Inflammatory macrophage treated with lipopolysaccharide for 4 hours (primary cell): ENCODE data around the gene FGD4.

Experiments used
- DNase-seq: peaks from one replicate; pipeline ENCODE4 v3.0.0-alpha.2; 2020

The FGD4 gene

DNA sequence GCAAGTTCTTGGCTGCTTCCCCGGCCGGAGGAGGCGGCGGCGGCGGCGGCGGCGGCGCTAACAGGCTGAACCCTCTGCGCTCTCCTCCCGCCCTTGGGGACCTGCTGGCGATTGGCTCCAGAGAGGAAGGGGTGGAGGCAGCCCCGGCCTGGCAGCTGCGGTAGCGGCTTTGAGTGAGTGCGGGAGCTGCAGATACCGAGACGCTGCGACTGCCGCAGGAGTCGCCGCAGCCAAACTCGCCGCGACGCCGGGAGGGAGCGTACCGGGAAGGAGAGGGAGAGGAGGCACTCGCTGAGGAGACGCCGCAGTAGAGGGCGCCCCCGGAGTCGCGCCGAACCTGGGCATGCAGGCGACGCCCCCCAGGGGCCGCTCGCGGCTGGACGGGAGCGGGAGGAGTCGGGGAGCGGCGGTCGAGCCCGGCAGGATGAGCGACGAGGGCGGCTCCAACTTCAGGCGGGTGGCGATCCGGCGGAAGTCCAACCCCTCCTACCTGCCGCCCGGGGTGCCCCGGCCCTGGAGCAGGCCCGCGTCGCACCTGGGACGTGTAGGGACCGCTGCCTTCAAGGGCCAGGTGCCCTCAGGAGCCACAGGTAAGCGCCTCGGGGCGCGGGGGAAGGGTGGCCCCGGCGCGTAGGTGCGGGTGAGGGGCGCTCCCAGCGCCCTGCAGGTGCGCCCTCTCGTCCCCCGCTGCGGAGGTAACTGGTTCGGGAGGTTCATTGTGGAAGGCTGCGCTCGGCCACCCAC is at the start of gene FGD4:
Gene FGD4, plus strand, starts transcription at position 189 of the 744 bp plus-strand sequence.
- peak; percentile 84 for DNase-seq

DNA sequence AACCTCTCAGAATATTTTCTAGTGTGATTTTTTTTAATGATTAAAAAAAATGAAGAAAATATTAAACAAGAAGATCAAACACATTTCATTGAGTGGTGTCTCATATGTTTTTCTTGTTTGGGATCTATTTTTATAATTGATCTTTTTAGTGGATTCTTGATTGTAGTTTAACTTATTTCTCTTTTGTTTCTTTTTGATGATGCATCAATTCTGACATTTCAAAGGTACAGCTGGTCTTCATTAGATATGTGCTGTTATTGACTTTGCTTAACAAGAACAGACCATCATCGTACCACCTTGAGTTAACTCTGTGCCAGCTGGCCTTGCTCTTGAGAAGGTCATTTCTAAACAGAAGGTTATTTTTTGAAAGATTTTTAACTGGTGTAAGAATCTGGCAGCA is 45.8 kb upstream of the FGD4 start:
- no peak for DNase-seq

DNA sequence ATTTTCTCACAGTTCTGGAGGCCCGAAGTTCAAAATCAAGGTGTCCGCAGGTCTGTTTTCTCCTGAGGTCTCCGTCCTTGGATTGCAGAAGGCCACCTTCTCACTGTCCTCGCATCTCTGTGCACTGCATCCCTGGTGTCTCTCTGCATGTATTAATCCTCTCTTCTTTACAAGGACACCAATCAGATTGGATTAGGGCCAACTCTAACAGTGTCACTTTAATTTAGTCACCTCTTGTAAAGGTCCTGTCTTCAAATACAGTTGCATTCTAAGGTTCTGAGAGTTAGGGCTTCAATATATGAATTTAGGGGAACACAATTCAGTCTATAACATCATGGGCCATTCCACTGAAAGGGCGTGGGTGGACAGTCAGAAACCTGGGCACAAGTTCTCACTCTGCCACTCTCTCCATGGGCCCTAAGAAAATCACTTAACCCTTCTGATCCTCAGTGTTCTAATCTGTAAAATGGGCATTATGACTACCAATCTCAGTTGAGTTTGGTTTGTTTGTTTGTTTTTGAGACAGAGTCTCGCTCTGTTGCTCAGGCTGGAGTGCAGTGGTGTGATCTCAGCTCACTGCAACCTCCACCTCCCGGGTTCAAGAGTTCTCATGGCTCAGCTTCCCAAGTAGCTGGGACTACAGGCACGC is 41.6 kb upstream of the FGD4 start:
- DNase-seq: no peak

DNA sequence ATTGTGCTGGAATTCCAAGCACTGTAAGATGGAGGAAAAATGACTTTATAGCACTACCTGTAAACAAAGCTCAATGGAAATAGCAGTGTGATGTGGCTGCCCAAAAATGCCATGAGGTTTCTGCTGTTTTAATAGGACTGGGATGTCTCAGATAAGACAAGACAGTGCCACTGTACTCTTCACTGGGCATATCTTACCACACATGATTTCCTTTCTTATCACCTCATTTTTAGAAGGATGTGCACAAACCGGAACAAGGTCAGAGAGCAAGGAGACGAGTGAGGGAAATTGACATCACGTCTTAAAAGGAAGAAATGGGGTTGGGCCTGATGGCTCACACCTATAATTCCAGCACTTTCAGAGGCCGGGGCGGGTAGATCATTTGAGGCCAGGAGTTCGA is 38.4 kb upstream of the FGD4 start:
- no peak for DNase-seq

DNA sequence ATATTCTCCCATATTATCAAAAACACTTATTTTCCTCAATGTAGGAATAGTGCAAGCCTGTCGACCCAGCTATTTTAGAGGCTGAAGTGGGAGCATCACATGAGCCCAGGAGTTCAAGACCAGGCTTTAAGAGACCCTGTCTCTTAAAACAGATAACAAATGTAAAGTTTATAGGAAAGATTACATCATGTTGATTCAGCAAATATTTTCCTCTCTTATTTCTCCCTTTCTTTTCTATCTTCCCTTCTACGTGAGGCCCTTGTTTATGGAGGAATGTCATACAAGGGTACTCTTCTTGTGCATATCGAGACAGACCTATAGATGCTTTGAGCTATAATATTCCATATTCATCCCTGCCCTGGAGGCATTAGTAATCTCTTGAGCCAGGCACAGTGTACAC is 36.5 kb upstream of the FGD4 start:
- DNase-seq: no peak

DNA sequence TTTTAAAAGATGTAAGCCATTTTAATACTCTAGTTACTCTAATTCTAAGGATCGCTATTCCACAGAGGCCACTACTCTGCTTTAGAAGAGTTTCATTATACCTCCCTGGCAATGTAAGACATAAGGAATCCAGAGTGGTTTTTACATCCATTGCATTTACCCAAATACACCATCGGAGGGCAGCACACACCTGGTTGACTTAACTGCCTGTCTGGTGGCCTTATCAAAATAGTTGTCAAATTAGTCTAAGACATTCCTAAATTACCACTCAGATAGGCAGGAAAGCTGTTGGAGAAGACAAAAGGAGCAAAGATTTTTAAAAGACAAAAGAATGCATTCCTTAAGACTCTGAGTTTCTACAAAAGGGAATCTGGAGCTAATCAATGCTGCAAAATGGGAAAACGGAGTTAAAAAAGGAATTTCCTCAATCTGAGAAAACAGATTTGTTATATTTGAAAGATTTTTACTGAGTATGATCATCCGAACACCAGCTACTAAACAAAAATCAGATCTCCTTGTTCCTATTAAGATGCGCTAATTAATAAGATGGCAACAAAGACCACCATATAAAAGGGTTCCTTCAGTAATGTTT is 33.8 kb upstream of the FGD4 start:
- DNase-seq: peak; percentile 64

DNA sequence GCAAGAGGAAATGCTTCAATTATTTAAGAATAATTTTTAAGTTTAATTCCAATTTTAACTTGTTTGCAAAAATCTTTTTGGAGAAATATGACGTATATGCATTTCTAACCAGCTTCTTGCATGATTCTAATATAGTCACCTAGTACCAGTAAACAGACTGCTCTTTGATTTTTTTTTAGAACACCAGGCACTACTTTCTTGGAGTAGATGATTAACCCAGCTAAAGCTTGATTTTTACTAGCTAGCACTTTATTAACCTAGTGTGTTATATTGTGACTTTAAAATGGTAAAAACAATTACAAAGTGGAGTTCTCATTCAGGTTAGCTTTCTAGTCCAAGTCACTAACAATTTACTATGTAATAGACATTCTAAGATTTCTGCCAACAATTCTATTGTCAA is 32.6 kb upstream of the FGD4 start:
- no peak for DNase-seq

DNA sequence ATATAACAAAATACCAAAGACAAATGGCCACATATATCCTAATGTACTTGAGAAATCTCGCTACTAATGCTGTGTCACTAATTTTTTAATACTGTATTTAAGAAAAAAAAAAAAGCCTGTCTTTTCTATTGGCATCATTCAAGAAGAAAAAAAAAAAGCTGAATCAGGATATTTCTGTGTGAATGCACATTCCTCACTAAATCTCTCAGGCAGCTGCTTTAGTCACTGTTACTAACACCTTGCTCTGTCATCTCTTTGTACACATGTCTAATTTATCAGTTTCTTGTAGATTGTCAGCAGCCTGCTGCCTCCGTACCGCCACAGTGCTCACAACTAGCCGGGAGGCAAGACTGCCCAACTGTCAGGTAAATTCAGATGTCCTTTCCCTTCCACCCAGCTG is 32.0 kb upstream of the FGD4 start:
- no peak for DNase-seq

DNA sequence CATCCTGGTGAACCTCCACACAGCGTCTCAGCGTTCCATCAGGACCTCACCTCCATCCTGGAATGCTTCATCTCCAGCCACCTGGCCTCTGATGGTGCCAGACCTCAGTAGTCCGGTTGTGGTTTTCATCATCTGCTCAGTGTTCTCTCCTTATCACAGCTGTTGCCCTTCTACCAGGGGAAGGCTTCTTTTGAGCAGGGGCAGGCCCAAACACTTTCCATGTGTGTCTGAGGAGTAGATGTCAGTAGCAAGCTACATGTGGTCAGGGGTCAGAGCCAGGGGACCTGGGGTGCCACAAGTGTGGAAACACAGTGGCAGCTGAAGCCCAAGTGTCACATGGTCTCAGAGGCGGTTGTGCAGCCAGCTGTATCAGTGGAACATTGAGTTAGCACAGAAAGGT is 30.2 kb upstream of the FGD4 start:
- DNase-seq: no peak

DNA sequence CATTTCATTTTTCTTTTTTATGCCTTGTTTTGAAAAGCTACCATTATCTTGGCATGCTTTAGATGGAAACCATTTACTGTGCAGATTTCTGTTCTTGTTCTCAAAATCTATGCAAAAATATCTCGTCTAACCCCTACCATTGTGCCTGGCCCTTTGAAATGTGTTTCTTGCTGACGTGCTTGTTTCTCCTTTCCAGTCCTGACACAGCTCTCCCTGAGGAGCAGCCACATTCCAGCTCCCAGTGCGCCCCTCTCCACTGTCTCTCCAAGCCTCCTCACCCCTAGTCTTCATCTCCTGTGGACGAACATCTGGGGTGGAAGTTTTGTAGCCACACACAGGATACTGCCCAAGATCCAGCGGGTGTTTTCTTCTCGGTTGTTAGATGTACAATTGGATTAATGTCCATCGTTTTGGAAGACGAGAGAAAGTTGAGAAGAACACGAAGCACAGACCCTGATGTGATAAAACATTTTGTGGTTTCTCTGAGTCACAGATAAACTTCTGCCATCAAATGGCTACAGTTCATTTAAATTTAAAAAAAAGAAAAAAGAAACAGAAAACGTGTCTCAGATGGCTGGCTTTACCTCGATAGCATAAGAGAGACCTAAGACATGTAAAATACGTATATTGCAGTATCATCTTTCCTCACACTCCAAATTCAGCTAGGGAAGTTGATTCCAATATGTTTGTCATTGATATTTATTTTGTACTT is 21.9 kb upstream of the FGD4 start:
- DNase-seq: no peak

DNA sequence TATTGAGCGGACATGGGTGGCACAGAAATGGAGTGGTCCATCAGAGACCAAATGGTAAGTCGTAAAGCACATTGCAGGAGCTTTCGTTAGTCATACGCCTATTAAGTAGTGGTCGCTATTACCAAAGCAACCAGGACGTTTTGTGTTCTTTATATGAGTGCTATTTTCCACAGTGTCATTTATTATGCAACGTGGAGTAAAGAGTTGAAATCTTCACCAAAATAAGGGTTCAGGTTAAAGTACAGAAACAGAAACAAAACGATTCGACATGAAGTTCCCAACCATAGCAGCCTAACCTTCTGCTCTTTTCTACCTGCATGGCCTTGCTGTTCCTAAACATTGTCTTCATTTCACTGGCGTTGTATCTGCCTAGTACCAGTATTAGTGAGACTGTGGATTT is 20.1 kb upstream of the FGD4 start:
- no peak for DNase-seq

DNA sequence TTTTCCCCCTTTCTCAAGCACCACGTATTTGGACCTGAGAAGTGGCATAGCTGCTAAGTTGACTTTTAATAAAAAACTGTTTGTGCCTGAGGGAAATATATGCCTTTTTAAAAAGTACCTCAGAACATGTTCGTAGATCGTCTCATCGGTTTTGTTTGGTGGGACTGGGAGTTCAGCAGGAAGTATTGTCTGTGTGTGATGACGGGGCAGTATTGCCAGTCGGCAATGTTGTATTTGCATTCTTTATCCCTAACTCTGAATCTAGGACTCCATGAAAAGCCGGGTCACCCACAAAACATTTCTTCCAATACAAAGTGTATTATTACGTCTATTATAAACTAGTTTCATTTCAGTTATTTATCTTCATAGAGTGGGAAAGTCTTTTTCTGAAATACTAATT is 19.7 kb upstream of the FGD4 start:
- DNase-seq: no peak

DNA sequence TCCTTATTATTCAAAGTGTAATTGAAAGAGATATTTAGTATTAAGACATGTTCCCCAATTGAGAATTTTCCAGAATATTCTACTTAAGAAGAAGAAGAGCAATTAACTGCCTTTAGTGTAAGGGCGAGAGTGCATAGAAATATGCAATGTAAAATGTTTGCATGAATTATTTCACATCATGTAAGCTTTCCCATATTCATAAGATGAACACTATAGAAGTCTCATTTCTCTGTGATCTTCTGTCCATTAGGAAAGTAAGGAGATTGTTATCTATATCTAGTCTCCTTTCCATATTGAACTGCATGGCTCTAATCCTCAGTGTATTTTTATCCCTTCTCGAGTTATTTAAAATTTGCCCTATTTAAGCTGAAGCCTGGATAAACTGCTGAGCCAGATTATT is 17.1 kb upstream of the FGD4 start:
- DNase-seq: no peak

DNA sequence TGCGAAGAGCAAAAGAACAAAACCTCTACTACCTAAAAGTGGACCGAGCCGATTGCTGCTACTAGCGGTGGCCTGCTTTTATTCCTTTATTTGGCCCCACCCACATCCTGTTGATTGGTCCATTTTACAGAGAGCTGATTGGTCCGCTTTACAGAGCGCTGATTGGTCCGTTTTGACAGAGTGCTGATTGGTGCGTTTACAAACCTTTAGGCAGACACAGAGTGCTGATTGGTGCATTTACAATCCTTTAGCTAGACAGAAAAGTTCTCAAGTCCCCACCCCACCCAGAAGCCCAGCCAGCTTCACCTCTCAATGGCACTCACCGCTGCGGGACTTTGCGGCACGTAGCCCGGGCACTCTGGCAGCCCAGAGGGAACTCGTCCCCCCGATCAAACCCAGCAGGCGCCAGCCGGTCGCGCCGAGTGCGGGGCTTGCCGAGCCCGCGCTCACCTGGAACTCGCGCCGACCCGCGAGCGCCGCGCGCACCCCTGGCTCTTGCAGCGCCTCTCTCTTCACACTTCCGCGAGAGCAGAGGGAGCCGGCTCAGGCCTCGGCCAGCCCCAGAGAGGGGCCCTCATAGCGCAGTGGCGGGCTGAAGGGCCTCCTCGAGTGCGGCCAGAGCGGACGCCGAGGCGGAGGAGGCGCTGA is 8.7 kb upstream of the FGD4 start:
- DNase-seq: peak; percentile 25

DNA sequence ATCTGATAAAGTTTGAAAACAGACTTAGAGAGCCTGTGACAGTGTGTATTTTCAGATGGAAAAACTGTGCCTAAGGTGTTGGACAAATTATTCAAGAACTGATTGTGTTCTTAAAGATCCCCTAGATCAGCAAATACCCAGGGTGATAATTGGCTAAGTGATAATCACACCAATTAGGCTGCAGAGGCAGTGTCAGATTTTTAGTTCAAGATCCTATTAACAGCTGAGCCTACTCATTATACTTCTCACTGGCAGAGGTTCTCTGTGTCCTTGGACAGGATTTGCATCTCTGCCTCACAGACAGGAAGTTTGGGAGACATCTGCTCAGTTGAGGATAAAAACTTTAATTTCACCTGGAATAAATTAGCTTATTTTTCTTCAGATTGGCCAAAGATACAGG is 4.3 kb upstream of the FGD4 start:
- no peak for DNase-seq

DNA sequence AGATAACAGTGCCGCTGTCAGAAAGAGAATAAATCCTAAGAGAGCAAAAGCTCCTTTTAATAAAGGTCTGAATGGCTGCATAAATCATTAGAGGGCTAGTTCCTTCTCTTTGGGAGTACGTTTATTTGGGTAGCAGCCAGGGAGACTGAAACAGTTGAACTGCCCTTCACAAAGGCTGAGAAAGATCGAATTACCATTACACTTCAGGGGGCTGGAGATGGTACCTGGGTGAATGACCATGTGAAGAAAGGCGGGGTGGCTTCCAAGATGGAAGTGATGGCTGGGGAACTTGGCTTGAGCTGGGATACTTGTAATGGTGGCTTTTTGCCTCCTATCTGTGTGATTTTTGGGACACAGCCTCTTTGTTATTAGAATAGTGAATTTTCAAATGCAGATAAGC is 1.7 kb upstream of the FGD4 start:
- DNase-seq: no peak

DNA sequence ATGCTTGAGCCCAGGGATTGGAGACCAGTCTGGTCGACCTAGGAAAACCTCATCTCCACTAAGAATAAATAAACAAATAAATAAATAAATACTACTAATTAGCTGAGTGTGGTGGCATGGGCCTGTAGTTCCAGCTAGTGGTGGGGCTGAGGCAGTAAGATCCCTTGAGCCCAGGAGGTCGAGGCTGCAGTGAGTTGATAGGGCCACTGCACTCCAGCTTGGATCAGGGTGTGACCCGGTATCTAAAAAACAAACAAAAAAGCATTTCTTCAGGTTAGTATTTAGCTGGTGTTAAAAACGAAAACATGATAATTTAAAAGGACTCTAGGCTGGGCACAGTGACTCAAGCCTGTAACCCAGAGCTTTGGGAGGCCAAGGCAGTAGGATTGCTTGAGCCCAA is 1.2 kb upstream of the FGD4 start:
- no peak for DNase-seq

DNA sequence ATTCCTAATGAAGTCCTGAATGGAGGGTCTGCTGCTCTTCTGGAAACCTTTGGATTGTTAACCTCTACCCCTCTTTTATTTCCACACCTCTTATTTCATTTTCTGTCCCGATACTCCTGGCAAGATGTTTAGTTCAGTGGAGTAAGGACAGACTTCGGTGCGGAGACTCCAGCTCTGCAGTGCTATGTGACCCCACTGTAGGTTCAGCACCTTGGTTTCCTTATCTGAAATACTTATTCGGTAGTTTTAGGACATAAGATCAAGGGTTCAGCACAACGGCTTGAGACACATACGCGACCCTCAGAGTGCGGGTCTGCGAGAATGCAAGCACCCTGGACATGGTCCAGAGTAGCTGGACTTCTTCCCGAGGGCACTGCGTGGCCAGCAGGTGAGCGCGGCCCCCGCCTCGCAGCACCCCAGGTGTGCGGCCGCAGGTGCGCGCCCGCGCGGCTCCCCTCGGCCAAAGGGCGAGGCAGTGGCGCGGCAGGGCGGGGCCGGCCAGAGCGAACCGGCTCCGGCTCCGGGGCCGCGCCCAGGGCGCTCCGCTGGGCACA is 465 bp upstream of the FGD4 start:
- no peak for DNase-seq

DNA sequence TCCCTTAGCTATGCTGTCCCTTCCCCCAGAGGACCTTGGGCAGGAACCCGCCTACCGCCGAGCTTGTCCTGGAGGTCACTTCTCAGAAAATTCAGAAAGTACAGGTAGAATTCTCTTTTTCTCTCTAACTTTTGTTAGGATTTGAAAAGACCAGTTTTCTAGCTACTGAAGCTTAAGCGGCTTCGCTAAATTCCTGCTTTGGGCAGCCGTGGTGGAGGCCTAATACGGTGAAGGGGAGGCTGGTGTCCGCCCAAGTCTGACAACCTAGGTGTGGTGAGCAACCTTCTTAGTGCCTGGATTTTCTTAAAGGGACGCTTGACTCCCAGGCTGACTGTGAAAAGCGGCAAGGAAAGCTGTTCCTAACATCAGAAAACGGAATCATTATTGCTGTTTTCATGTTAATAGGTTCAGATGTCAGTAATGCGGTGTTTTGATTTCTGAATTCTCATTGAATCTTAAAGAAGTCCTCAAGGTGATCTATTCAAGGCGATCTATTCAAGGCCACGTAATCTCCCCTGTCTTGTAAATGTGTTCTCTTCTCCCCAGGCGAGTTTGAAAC is 835 bp downstream of the FGD4 start:
- no peak for DNase-seq

DNA sequence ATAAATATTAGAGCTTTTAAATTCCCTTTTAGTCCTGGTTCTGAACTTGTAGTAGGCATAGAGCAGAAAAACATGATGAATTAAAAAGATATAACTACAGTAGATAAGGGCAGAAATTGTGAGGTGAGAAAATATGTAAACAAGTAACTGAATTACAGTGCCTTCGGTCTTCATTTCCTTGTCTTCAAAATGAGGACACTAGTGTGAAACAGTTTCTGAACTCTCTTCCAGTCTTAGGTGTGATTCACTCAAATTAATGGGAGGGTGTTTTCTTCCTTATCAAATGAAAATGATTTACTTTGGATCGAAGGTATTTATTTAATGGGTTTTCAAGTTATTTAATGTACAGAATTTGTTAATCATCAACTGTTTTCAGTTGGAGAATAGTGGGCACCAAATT is 1.5 kb downstream of the FGD4 start:
- no peak for DNase-seq

DNA sequence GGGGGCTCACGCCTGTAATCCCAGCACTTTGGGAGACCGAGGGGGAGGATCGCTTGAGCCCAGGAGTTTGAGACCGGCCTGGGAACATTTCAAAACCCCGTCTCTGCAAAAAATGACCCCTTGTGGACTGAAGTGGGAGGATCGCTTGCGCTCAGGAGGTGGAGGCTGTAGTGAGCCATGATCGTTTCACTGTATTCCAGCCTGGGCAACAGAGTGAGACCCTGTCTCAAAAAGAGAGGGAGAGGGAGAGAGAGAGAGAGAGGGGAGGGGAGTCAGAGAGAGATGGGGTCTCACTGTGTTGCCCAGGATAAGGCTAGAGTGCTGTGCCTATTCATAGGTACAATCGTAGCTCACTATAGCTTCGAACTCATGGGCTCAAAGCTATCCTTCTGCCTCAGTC is 2.8 kb downstream of the FGD4 start:
- no peak for DNase-seq

DNA sequence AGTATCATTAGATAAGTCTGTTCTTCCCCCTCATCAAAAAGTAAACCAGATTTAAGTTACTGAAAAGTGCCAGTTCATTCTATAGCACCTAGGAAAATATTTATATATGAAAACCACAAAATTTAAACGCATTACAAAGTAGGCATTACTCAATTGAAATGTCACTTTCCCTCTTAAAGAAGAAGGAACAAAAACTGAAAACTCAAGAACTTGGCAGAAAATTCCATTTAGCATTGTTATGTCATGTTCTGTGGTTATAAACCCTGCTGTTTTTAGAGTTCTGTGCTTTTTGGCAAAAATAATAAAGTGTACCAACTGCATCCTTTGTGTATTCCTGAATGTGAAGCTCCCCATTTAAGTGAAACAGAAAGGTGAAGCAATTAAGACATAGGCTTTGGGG is 3.6 kb downstream of the FGD4 start:
- DNase-seq: peak; percentile 77

DNA sequence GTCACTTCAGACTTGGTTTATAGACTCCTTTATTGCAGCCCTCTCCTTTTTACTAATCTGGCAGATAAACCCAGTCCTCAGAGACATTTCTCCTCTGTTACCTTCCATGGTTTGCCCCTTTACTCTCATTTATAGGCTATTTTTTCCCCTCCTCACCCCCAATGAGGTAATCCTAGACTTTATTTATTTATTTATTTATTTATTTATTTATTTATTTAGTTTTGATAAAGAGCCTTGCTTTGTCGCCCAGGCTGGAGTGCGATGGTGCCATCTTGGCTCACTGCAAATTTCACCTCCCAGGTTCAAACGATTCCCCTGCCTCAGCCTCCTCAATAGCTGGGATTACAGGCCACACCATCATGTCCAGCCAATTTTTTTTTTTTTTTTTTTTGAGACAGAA is 8.4 kb downstream of the FGD4 start:
- no peak for DNase-seq
